Measurements from ENCODE around the gene ARHGAP15. TPM values are rescaled to one million over a fixed set of nuclear protein-coding genes. Genes with fewer than 3 reads are reported as not detected.

Gene ARHGAP15
- total RNA-seq, 1 donor, result 0.43 TPM

DNA sequence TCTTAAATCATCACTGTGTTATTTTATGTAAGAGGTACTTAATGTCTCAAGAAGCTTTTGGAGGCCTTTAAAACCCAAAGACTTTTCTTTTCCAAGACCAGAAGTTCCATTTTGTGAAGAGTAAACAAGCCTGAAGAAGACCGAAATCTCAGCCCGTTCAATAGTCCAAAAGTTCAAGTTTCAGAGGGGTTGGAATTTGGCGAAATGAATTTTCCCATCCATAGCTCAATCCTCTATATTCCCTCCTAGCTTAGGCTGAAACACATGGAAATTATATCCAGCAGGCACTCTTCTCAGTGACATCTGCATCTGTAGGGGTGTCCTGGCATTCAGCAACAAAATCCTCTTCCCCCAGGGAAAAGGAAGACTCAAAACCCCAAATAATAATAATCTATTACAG lies 344.6 kb downstream of the ARHGAP15 start:
- TF ChIP-seq CTCF (IDR thresholded peaks at IDR 0.05; ENCODE audit: insufficient read depth, low read depth, low read length), result no peak
- H3K4me3 ChIP-seq (ENCODE audit: low read depth, low read length), result no peak overlapping the region
- DNase-seq (ENCODE audit: low read depth), result no peak

- no peak for TF ChIP-seq CTCF (IDR thresholded peaks at IDR 0.05; ENCODE audit: insufficient read depth, low read depth, low read length)
- no peak for DNase-seq (ENCODE audit: low read depth)
Observed at GRCh38 chr2:143474586-143474985, 345.4 kb downstream of the ARHGAP15 start.

DNA sequence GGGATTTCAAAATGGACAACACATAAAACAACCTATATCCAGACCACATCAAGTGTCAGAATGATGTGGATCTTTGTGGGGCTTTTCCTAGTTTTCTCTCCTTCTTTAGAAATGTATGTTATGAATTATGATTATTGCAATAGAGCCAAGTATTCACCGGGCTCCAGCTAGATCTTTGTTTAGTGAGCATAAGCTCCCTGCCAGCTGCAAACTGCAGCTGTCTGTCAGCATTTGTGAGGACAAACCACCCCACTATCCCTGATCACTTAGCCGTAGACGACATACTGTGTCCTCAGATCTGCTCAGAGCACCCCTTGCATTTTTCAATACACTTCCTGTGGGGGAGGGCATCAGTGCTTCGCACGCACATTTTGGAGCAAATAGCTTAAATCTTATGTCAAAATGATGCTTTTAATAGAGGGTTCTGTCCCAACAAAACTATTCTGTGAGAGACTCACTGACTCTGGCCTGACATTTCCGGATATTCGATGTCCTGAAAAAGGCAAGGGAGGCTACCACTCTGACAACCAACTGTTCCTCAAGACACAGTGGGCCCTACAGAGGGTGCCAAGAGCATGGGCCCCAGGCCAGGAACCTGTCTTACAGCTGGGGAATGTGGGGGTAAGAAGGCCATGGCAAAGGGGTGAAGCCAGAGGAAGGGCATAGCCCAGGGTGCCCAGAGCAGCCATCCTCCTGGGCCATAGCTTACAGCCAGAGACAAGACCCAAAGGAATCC lies 346.0 kb downstream of the ARHGAP15 start:
- no peak for TF ChIP-seq CTCF (IDR thresholded peaks at IDR 0.05; ENCODE audit: insufficient read depth, low read depth, low read length)
- no peak overlapping the region for H3K4me3 ChIP-seq (ENCODE audit: low read depth, low read length)
- no peak for DNase-seq (ENCODE audit: low read depth)

More at GRCh38 chr2:143474586-143474985, 345.4 kb downstream of the ARHGAP15 start:
- H3K4me3 ChIP-seq (ENCODE audit: low read depth, low read length), result no peak overlapping the region

DNA sequence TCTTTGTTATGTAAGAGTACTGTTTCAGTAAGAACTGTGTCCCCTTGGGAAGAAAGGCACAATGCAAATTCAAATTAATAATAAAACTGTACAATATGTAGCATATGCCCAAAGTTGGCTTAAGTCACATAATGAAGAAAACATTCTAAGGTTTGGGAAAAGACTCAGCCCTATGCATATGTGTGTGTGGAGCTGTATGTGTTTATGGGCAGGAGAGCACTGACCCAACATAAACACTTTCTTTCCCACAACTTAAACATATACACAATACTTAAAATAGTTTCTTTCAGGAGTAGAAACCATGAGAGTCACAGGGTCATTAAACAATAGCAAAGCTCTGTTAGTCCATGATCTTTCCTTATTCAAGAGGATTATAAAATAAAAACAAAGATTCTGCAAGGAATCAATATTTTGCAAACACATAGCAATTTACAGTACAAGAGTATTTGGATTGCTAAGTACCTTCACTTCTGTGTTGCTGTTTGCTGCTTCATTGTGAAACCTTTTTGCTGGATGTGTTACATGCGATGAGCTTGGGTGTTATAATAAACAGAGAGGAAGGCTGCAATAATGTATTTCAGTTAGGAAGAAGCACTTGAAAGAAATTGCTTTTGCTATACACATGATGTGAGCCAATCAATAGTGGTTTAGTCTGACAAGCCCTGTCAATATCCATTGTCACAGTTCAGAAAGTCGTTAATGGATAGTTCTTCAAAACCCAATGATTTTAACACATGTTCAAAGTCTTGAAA lies 347.3 kb downstream of the ARHGAP15 start:
- TF ChIP-seq CTCF (IDR thresholded peaks at IDR 0.05; ENCODE audit: insufficient read depth, low read depth, low read length), result no peak

DNA sequence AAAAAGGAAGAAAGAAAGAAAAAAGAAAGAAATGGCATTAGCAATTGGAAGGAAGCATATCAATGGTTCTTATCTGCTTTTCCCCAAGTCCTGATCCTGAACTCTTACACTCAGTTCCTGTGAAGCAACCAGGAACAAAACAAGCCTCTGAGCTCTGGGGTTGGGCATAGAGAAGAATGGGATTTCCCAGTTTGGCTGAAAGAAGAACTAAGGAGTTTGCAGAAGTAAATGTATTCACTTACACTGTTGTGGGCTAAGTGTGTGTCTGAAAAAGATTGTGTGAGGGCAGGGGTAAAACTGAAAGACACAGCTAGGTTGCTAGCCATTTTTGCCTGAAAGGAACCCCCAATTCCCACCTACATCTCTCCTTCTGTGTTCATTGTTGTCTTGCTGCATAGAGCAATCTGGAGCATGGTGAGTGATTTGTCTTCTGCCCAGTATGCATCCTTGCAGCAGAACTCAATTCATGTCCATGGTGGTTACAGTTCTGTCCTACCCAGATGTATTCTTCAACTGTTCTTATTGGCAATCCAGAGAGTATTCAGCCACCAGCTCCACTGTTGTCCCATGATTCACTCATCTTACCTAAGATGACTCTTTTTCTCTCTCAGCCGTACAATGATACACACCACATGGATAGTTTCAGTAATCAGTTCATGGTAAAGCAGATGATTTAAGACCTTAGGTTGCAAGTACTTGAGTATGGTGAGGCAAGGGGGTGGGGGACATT lies 348.7 kb downstream of the ARHGAP15 start:
- no peak overlapping the region for H3K4me3 ChIP-seq (ENCODE audit: low read depth, low read length)
- no peak for DNase-seq (ENCODE audit: low read depth)
- no peak for TF ChIP-seq CTCF (IDR thresholded peaks at IDR 0.05; ENCODE audit: insufficient read depth, low read depth, low read length)

More for the DNA sequence above, 347.3 kb downstream of the ARHGAP15 start:
- H3K4me3 ChIP-seq (ENCODE audit: low read depth, low read length), result no peak overlapping the region
- DNase-seq (ENCODE audit: low read depth), result peak; percentile 67

DNA sequence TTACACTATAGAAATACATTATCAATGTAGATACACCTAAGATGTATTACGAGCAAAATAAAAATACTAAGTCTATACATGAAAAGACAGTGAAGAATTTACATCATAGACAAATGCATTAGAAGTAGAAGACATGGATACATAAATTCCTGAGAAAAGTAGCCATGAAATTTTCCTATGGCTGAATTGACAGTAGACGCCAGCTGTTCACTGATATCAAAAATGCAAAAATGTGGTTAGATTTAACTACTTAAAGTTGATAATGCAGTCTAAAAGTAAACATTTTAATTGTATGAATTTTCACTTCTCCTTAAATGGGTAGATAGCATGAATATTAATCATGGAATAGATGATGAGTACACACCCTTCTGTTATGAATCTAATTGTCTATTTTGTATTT lies 350.9 kb downstream of the ARHGAP15 start:
- no peak for DNase-seq (ENCODE audit: low read depth)
- no peak overlapping the region for H3K4me3 ChIP-seq (ENCODE audit: low read depth, low read length)
- TF ChIP-seq CTCF (IDR thresholded peaks at IDR 0.05; ENCODE audit: insufficient read depth, low read depth, low read length), result no peak
